IPS-20b (cell line): ENCODE measurements around the gene TTLL11.

ENCODE experiments used
- H3K27ac ChIP-seq: one replicate; pipeline ENCODE4 v1.5.1; 2013; ENCODE audit warnings: low read length
- H3K27me3 ChIP-seq: 2 replicates; pipeline ENCODE4 v1.6.1; 2013; ENCODE audit warnings: mild to moderate bottlenecking, low read length, inconsistent platforms; ENCODE audit not compliant: insufficient read depth
- H3K36me3 ChIP-seq: 2 replicates; pipeline ENCODE4 v1.6.1; 2013; ENCODE audit warnings: low read depth, mild to moderate bottlenecking, inconsistent platforms, low read length, moderate library complexity; ENCODE audit not compliant: insufficient read depth
- H3K4me1 ChIP-seq: 2 replicates; pipeline ENCODE4 v1.6.1; 2013; ENCODE audit warnings: mild to moderate bottlenecking, control low read depth, inconsistent platforms, low read length, moderate library complexity; ENCODE audit not compliant: insufficient read depth
- H3K4me3 ChIP-seq: 2 replicates; pipeline ENCODE4 v1.5.1; 2013; ENCODE audit warnings: mild to moderate bottlenecking, low read length, inconsistent platforms
- H3K9ac ChIP-seq: 2 replicates; pipeline ENCODE4 v1.6.1; 2013; ENCODE audit warnings: low read depth, mild to moderate bottlenecking, inconsistent platforms, low read length, moderate library complexity
- H3K9me3 ChIP-seq: 2 replicates; pipeline ENCODE4 v1.6.1; 2013; ENCODE audit warnings: mild to moderate bottlenecking, low read depth, low read length, inconsistent platforms; ENCODE audit not compliant: insufficient read depth

Gene TTLL11

GRCh38 chr9:121950441-121950840, 142.7 kb downstream of the TTLL11 start:
- Histone ChIP-seq H3K4me3 (no peak overlapping the region), H3K36me3 (no peaks in the 10 kb centered on the region), H3K9ac (no peak overlapping the region), H3K27ac (no peak overlapping the region), H3K9me3 (no peaks in the 10 kb centered on the region), H3K4me1 (peaks cover 12% of the 10 kb centered on the region; the same call in 1 of the 2 replicates), H3K27me3 (no peaks in the 10 kb centered on the region)

GRCh38 chr9:121949766-121950165, 143.3 kb downstream of the TTLL11 start:
- peaks cover 12% of the 10 kb centered on the region; the same call in 1 of the 2 replicates for H3K4me1 ChIP-seq
- no peak overlapping the region for H3K9ac ChIP-seq
- no peaks in the 10 kb centered on the region for H3K27me3 ChIP-seq
- no peak overlapping the region for H3K4me3 ChIP-seq
- no peak overlapping the region for H3K27ac ChIP-seq
- no peaks in the 10 kb centered on the region for H3K36me3 ChIP-seq
- no peaks in the 10 kb centered on the region for H3K9me3 ChIP-seq

GRCh38 chr9:121949364-121949763, 143.7 kb downstream of the TTLL11 start:
- no peaks in the 10 kb centered on the region for H3K36me3 ChIP-seq
- no peak overlapping the region for H3K4me3 ChIP-seq
- H3K27me3 ChIP-seq, result no peaks in the 10 kb centered on the region
- H3K4me1 ChIP-seq, result peaks cover 12% of the 10 kb centered on the region; the same call in 1 of the 2 replicates
- no peak overlapping the region for H3K9ac ChIP-seq
- no peak overlapping the region for H3K27ac ChIP-seq
- no peaks in the 10 kb centered on the region for H3K9me3 ChIP-seq

GRCh38 chr9:121947775-121948174, 145.3 kb downstream of the TTLL11 start:
- Histone ChIP-seq H3K9ac (no peak overlapping the region), H3K36me3 (no peaks in the 10 kb centered on the region)

GRCh38 chr9:121946465-121946864, 146.6 kb downstream of the TTLL11 start:
- peaks cover 15% of the 10 kb centered on the region; the same call in 1 of the 2 replicates for H3K4me1 ChIP-seq
- no peaks in the 10 kb centered on the region for H3K9me3 ChIP-seq
- H3K4me3 ChIP-seq, result no peak overlapping the region
- H3K9ac ChIP-seq, result no peak overlapping the region
- no peaks in the 10 kb centered on the region for H3K27me3 ChIP-seq
- no peak overlapping the region for H3K27ac ChIP-seq
- H3K36me3 ChIP-seq, result no peaks in the 10 kb centered on the region

More at GRCh38 chr9:121947775-121948174, 145.3 kb downstream of the TTLL11 start:
- H3K27ac ChIP-seq, result no peak overlapping the region
- H3K4me1 ChIP-seq, result peaks cover 12% of the 10 kb centered on the region; the same call in 1 of the 2 replicates
- H3K4me3 ChIP-seq, result no peak overlapping the region
- no peaks in the 10 kb centered on the region for H3K27me3 ChIP-seq
- no peaks in the 10 kb centered on the region for H3K9me3 ChIP-seq

- H3K4me1 ChIP-seq, result peaks cover 15% of the 10 kb centered on the region; the same call in 1 of the 2 replicates
- no peak overlapping the region for H3K9ac ChIP-seq
- H3K36me3 ChIP-seq, result no peaks in the 10 kb centered on the region
- no peaks in the 10 kb centered on the region for H3K9me3 ChIP-seq
- H3K4me3 ChIP-seq, result no peak overlapping the region
- H3K27ac ChIP-seq, result no peak overlapping the region
- no peaks in the 10 kb centered on the region for H3K27me3 ChIP-seq
These were observed 147.3 kb downstream of the TTLL11 start for GRCh38 chr9:121945849-121946248.

GRCh38 chr9:121945281-121945680, 147.8 kb downstream of the TTLL11 start:
- Histone ChIP-seq H3K4me1 (peaks cover 15% of the 10 kb centered on the region; the same call in 1 of the 2 replicates), H3K27ac (no peak overlapping the region), H3K4me3 (no peak overlapping the region), H3K9me3 (no peaks in the 10 kb centered on the region), H3K27me3 (no peaks in the 10 kb centered on the region), H3K9ac (no peak overlapping the region), H3K36me3 (no peaks in the 10 kb centered on the region)

- H3K36me3 ChIP-seq, result no peaks in the 10 kb centered on the region
These were observed 148.4 kb downstream of the TTLL11 start for GRCh38 chr9:121944711-121945191.

GRCh38 chr9:121943463-121943862, 149.6 kb downstream of the TTLL11 start:
- H3K27ac ChIP-seq, result no peak overlapping the region
- H3K4me3 ChIP-seq, result no peak overlapping the region
- peaks cover 5% of the 10 kb centered on the region; the same call in 1 of the 2 replicates for H3K27me3 ChIP-seq
- no peaks in the 10 kb centered on the region for H3K9me3 ChIP-seq
- peaks cover 15% of the 10 kb centered on the region; the same call in 1 of the 2 replicates for H3K4me1 ChIP-seq
- no peak overlapping the region for H3K9ac ChIP-seq
- no peaks in the 10 kb centered on the region for H3K36me3 ChIP-seq

More at GRCh38 chr9:121944711-121945191, 148.4 kb downstream of the TTLL11 start:
- Histone ChIP-seq H3K4me3 (no peak overlapping the region), H3K9ac (no peak overlapping the region), H3K27ac (no peak overlapping the region), H3K27me3 (peaks cover 4% of the 10 kb centered on the region; the same call in 1 of the 2 replicates), H3K4me1 (peaks cover 15% of the 10 kb centered on the region; the same call in 1 of the 2 replicates), H3K9me3 (no peaks in the 10 kb centered on the region)

- Histone ChIP-seq H3K4me1 (peaks cover 14% of the 10 kb centered on the region; the same call in 1 of the 2 replicates), H3K27me3 (peaks cover 5% of the 10 kb centered on the region; the same call in 1 of the 2 replicates), H3K27ac (no peak overlapping the region), H3K9me3 (no peaks in the 10 kb centered on the region), H3K36me3 (no peaks in the 10 kb centered on the region), H3K4me3 (no peak overlapping the region), H3K9ac (no peak overlapping the region)
These were observed 150.2 kb downstream of the TTLL11 start for GRCh38 chr9:121942866-121943382.

- no peak overlapping the region for H3K9ac ChIP-seq
- H3K4me1 ChIP-seq, result peaks cover 8% of the 10 kb centered on the region; the same call in 1 of the 2 replicates
These were observed 150.8 kb downstream of the TTLL11 start for GRCh38 chr9:121942313-121942712.

GRCh38 chr9:121939643-121940042, 153.5 kb downstream of the TTLL11 start:
- no peak overlapping the region for H3K9ac ChIP-seq
- no peaks in the 10 kb centered on the region for H3K36me3 ChIP-seq
- H3K27me3 ChIP-seq, result peaks cover 5% of the 10 kb centered on the region; the same call in 1 of the 2 replicates
- no peaks in the 10 kb centered on the region for H3K9me3 ChIP-seq
- no peak overlapping the region for H3K27ac ChIP-seq
- H3K4me3 ChIP-seq, result no peak overlapping the region
- 0 out of 2 replicates have a peak, but pooled peaks cover 3% of the 10 kb centered on the region for H3K4me1 ChIP-seq

More at GRCh38 chr9:121942313-121942712, 150.8 kb downstream of the TTLL11 start:
- Histone ChIP-seq H3K9me3 (no peaks in the 10 kb centered on the region), H3K36me3 (no peaks in the 10 kb centered on the region), H3K4me3 (no peak overlapping the region), H3K27me3 (peaks cover 5% of the 10 kb centered on the region; the same call in 1 of the 2 replicates), H3K27ac (no peak overlapping the region)
